B cell (primary cell): Measurements from ENCODE around the gene DHRS12. TPM values are rescaled to one million over a fixed set of nuclear protein-coding genes. Genes with fewer than 3 reads are reported as not detected.

Experiments used
- ATAC-seq: fragments of 200-7000 bp; cut with Tn5 transposase; one replicate; pipeline ENCODE4 v1.10.0; 2021; ENCODE audit warnings: low read depth, mild to moderate bottlenecking, moderate number of reproducible peaks, moderate library complexity
- CTCF ChIA-PET: fragments of 350-600 bp; sonication (Branson Sonifier 250); formaldehyde crosslinking; loops from one replicate; lab custom pipeline; 2021; ENCODE audit warnings: antibody characterized with exemption, inconsistent platforms; lab: Charles Lee
- POLR2A ChIA-PET: fragments of 350-600 bp; sonication (Branson Sonifier 250); formaldehyde crosslinking; loops from one replicate; lab custom pipeline; 2021; ENCODE audit warnings: antibody characterized with exemption; lab: Charles Lee
- DNase-seq: peaks from one replicate; pipeline ENCODE4 v3.0.0; 2013
- H2AFZ ChIP-seq: 2 replicates; pipeline ENCODE4 v1.6.1; 2012; ENCODE audit warnings: mild to moderate bottlenecking, low read depth, low read length; ENCODE audit not compliant: insufficient read depth, poor library complexity, severe bottlenecking
- H3K27ac ChIP-seq, 2 donors: 1 replicate in 1 of 2; 2 replicates in 1 of 2; pipeline ENCODE4 v1.5.1; 2012 to 2013; ENCODE audit warnings: low read length in 2 of 2, mild to moderate bottlenecking in 2 of 2, moderate library complexity in 1 of 2
- H3K27me3 ChIP-seq, 4 experiments: fragments of 200-600 bp in 1 of 4; sonication (generic) in 1 of 4; replicated peaks in 1 of 4; 1 replicate in 2 of 4; 2 replicates in 2 of 4; pipeline versions ENCODE4 v1.6.1 to v1.7.0; 2013 to 2016; ENCODE audit warnings: low read length in 3 of 4, mild to moderate bottlenecking in 2 of 4, mixed read lengths in 1 of 4, moderate library complexity in 1 of 4; ENCODE audit not compliant: insufficient read depth in 4 of 4, control insufficient read depth in 3 of 4; ENCODE audit errors: control extremely low read depth in 1 of 4
- H3K36me3 ChIP-seq, 2 experiments: replicated peaks in 1 of 2; 1 replicate in 1 of 2; 2 replicates in 1 of 2; pipeline versions ENCODE4 v1.6.1 to v1.7.1; 2013; ENCODE audit warnings: low read length in 1 of 2; ENCODE audit not compliant: insufficient read depth in 2 of 2, control insufficient read depth in 1 of 2; ENCODE audit errors: control extremely low read depth in 1 of 2, extremely low read depth in 1 of 2
- H3K4me1 ChIP-seq, 2 donors: fragments of 200-600 bp in 1 of 2; sonication (generic) in 1 of 2; 1 replicate in 1 of 2; 2 replicates in 1 of 2; pipeline versions ENCODE4 v1.5.1 to v1.6.1; 2013 to 2017; ENCODE audit warnings: low read length in 2 of 2; ENCODE audit not compliant: control insufficient read depth in 2 of 2, insufficient read depth in 2 of 2
- H3K4me2 ChIP-seq: replicated peaks from 2 replicates; pipeline ENCODE3; 2012; ENCODE audit warnings: mild to moderate bottlenecking, low read depth, low read length; ENCODE audit not compliant: poor library complexity, severe bottlenecking
- H3K4me3 ChIP-seq, 5 experiments: fragments of 200-600 bp in 1 of 5; sonication (generic) in 1 of 5; 1 replicate in 3 of 5; 2 replicates in 2 of 5; pipeline versions ENCODE4 v1.5.1 to v1.7.0; 2011 to 2016; ENCODE audit warnings: low read length in 4 of 5, mild to moderate bottlenecking in 4 of 5, low read depth in 2 of 5, control low read depth in 1 of 5, moderate library complexity in 1 of 5; ENCODE audit not compliant: insufficient read depth in 1 of 5; ENCODE audit errors: control extremely low read depth in 1 of 5, extremely low read depth in 1 of 5
- H3K79me2 ChIP-seq: fragments of 200-600 bp; sonication (generic); one replicate; pipeline ENCODE4 v1.6.0; 2016; ENCODE audit warnings: low read length; ENCODE audit not compliant: control insufficient read depth, insufficient read depth
- H3K9ac ChIP-seq: fragments of 200-600 bp; sonication (generic); 2 replicates; pipeline ENCODE4 v1.6.1; 2017; ENCODE audit warnings: mild to moderate bottlenecking, low read length, moderate library complexity
- H3K9me3 ChIP-seq, 3 donors: one replicate each; pipeline versions ENCODE4 v1.6.1 to v1.7.1; 2013; ENCODE audit warnings: low read length in 2 of 3; ENCODE audit not compliant: control insufficient read depth in 2 of 3, insufficient read depth in 1 of 3; ENCODE audit errors: control extremely low read depth in 1 of 3
- H4K20me1 ChIP-seq: 2 replicates; pipeline ENCODE4 v1.6.0; 2012; ENCODE audit warnings: mild to moderate bottlenecking, low read length; ENCODE audit not compliant: insufficient read depth, control insufficient read depth, poor library complexity, severe bottlenecking
- H3K27ac Mint-ChIP-seq: one replicate; pipeline ENCODE4 v1.8.0; 2021; ENCODE audit warnings: mixed read lengths
- H3K27me3 Mint-ChIP-seq: one replicate; pipeline ENCODE4 v1.8.0; 2021; ENCODE audit warnings: mixed read lengths
- H3K4me1 Mint-ChIP-seq: one replicate; pipeline ENCODE4 v1.8.0; 2021; ENCODE audit warnings: mixed read lengths
- H3K4me3 Mint-ChIP-seq: one replicate; pipeline ENCODE4 v1.8.0; 2021; ENCODE audit warnings: mixed read lengths
- H3K9me3 Mint-ChIP-seq: one replicate; pipeline ENCODE4 v1.8.0; 2022; ENCODE audit warnings: mixed read lengths; ENCODE audit not compliant: insufficient read depth
- CTCF ChIP-seq: fragments of 200-600 bp; IDR thresholded peaks from one replicate; pipeline ENCODE4 v1.8.0; 2022; ENCODE audit warnings: antibody characterized with exemption, mild to moderate bottlenecking
- EZH2 ChIP-seq: IDR thresholded peaks from 2 replicates; pipeline ENCODE4 v1.6.1; 2012; ENCODE audit warnings: borderline replicate concordance, low read depth, mild to moderate bottlenecking, moderate library complexity, low read length; ENCODE audit not compliant: insufficient read depth, poor library complexity, severe bottlenecking
- WGBS: methylation state at CpG from one replicate; pipeline ENCODE4 v1.1.5; 2013; ENCODE audit warnings: missing lambda C conversion rate; ENCODE audit not compliant: insufficient coverage; 5-methylcytosine and 5-hydroxymethylcytosine counted together
- intact Hi-C: fragments of 100-400 bp; cut with micrococcal nuclease; formaldehyde crosslinking; loops from one replicate; pipeline ENCODE4 v1.10.0; 2022
- polyA plus RNA-seq: library from polyadenylated mRNA; depleted of rRNA; stranded (reverse); fragments of >200 nt; gene quantifications from 2 replicates; pipeline ENCODE4 v1.2.3, GENCODE V29; 2012
- total RNA-seq, 2 donors: library from RNA; stranded (reverse); fragments of 120-200 nt in 1 of 2; gene quantifications; 1 replicate in 1 of 2; 2 replicates in 1 of 2; pipeline versions ENCODE4 v1.2.3 to v1.2.4, GENCODE V29; 2013 to 2022

Gene DHRS12
- total and polyA plus RNA-seq, 2 donors (not counting 1 experiment from before 2014, with no cell fraction given), result 12.0 to 23.2 TPM

DNA sequence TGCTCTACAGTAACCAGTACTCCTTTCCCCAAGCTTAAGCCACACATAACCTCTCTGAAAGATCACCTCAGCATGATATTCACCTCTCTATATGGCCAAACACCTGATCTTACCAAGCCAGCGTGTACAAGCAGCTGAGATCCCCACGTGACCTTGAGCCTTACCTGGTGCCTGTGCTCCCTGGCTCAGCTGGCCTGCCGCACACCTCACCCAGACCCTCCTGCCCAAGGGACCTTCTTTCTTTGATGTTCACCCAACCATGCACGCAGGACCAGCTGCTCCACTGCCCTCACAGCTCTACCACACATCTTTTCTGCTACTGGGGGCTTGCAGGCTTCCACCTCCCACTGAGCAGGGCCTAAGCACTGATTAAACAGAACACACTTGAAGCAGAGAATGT is 9.0 kb downstream of the DHRS12 start:
- POLR2A ChIA-PET, result interaction anchor here (1.3 to 1.5 kb wide), 2 partner anchors 211 to 343 kb away, joined by 3 to 4 read pairs; partner anchors contain the start of gene WDFY2
- H3K79me2 ChIP-seq, result peaks cover 11% of the 10 kb centered on the region
- H3K4me2 ChIP-seq, result peak overlapping the region; percentile 55
- no peaks in the 10 kb centered on the region for H3K27me3 ChIP-seq
- CTCF ChIA-PET, result interaction anchor here (0.7 to 4.9 kb wide), 10 partner anchors 12 to 670 kb away, joined by 3 to 57 read pairs (median 4); partner anchors contain the start of gene INTS6
- no peak overlapping the region for H3K4me3 ChIP-seq
- peaks cover 35% of the 10 kb centered on the region for H3K4me1 Mint-ChIP-seq
- TF ChIP-seq EZH2 (no peak), CTCF (no peak)
- H3K36me3 ChIP-seq, result no peaks in the 10 kb centered on the region
- peak overlapping the region; percentile 53 for H3K4me3 Mint-ChIP-seq
- intact Hi-C loops, result no loop called here
- H3K9me3 Mint-ChIP-seq, result no peaks in the 10 kb centered on the region
- H3K9ac ChIP-seq, result no peak overlapping the region
- H3K9me3 ChIP-seq, result no peaks in the 10 kb centered on the region
- H2AFZ ChIP-seq, result no peak overlapping the region
- ATAC-seq, result no peak
- no peaks in the 10 kb centered on the region for H3K27me3 Mint-ChIP-seq
- no peaks in the 10 kb centered on the region for H4K20me1 ChIP-seq
- peaks cover 29% of the 10 kb centered on the region in 2 donors for H3K4me1 ChIP-seq
- WGBS, result 37% methylated on average over 3 of the region's 4 CpGs
- H3K27ac ChIP-seq, result no peak overlapping the region
- peak; percentile 29 for DNase-seq
- H3K27ac Mint-ChIP-seq, result peak overlapping the region; percentile 77

- Mint-ChIP-seq H3K4me3 (peak overlapping the region; percentile 61), H3K4me1 (peaks cover 35% of the 10 kb centered on the region), H3K9me3 (no peaks in the 10 kb centered on the region), H3K27me3 (no peaks in the 10 kb centered on the region), H3K27ac (peak overlapping the region; percentile 77)
- Histone ChIP-seq H4K20me1 (no peaks in the 10 kb centered on the region), H3K36me3 (no peaks in the 10 kb centered on the region), H3K9ac (peak overlapping the region; percentile 2), H3K27ac (peak overlapping the region; percentile 11 to 72), H2AFZ (peak overlapping the region; percentile 22), H3K4me3 (peak overlapping the region in 1 of 5 experiments; percentile 0), H3K79me2 (peaks cover 7% of the 10 kb centered on the region), H3K9me3 (no peaks in the 10 kb centered on the region), H3K4me1 (peaks cover 29% of the 10 kb centered on the region in 2 donors), H3K4me2 (peak overlapping the region; percentile 55), H3K27me3 (no peaks in the 10 kb centered on the region)
- intact Hi-C loops, result no loop called here
- 3% methylated on average over 4 of the region's 6 CpGs for whole genome bisulfite sequencing
- ATAC-seq, result peak; percentile 73
- ChIA-PET CTCF (interaction anchor here (0.8 to 3.1 kb wide), 9 partner anchors 11 to 669 kb away, joined by 3 to 12 read pairs (median 4); partner anchors contain the start of gene TMEM272), POLR2A (interaction anchor here (1.3 kb wide), 1 partner anchor 341 kb away, joined by 3 read pairs; the partner anchor contains the start of gene INTS6)
- peak; percentile 84 for DNase-seq
- no peak for TF ChIP-seq CTCF
- no peak for TF ChIP-seq EZH2
These were observed 10.2 kb downstream of the DHRS12 start for GRCh38 chr13:51793570-51794271.
